SJSA1 (cell line): ENCODE measurements around the gene UBE2R2. TPM values are rescaled to one million over a fixed set of nuclear protein-coding genes. Genes with fewer than 3 reads are reported as not detected.
"Not testable (repeated sequence)": the region's sequence is repeated elsewhere in the genome, so short reads cannot be mapped to it uniquely, and the experiment has no call there.

ENCODE experiments used
- DNase-seq, 2 experiments: peaks; one replicate each; pipeline ENCODE4 v3.0.0-alpha.2; 2015 to 2020; ENCODE audit warnings: low spot score in 2 of 2, low read depth in 1 of 2
- H3K27ac ChIP-seq: fragments of 250-450 bp; sonication (Bioruptor Pico); 2 replicates; pipeline ENCODE4 v1.5.1; 2020; ENCODE audit warnings: mild to moderate bottlenecking, moderate library complexity
- H3K27me3 ChIP-seq: fragments of 250-450 bp; sonication (Bioruptor Pico); replicated peaks from 2 replicates; pipeline ENCODE4 v1.5.1; 2020; ENCODE audit warnings: mild to moderate bottlenecking, moderate library complexity
- H3K36me3 ChIP-seq: fragments of 250-450 bp; sonication (Bioruptor Pico); 2 replicates; pipeline ENCODE4 v1.5.1; 2020; ENCODE audit warnings: mild to moderate bottlenecking
- H3K4me1 ChIP-seq: fragments of 250-450 bp; sonication (Bioruptor Pico); replicated peaks from 2 replicates; pipeline ENCODE4 v1.6.1; 2021; ENCODE audit warnings: mild to moderate bottlenecking
- H3K4me3 ChIP-seq: fragments of 250-450 bp; sonication (Bioruptor Pico); 2 replicates; pipeline ENCODE4 v1.5.1; 2020; ENCODE audit warnings: mild to moderate bottlenecking
- H3K9me3 ChIP-seq: fragments of 250-450 bp; sonication (Bioruptor Pico); replicated peaks from 2 replicates; pipeline ENCODE4 v1.5.1; 2020; ENCODE audit warnings: mild to moderate bottlenecking
- total RNA-seq: library from RNA; depleted of rRNA; stranded (reverse); fragments of >200 nt; shearing (Covaris generic); gene quantifications from 2 replicates; pipeline ENCODE4 v1.2.3, GENCODE V29; 2014

The UBE2R2 gene
- total RNA-seq, 1 experiment from 2014 or later = 11.8 TPM

- Histone ChIP-seq H3K27me3 (no peaks in the 10 kb centered on the region), H3K4me3 (no peak overlapping the region), H3K4me1 (no peaks in the 10 kb centered on the region), H3K27ac (no peak overlapping the region), H3K36me3 (no peaks in the 10 kb centered on the region), H3K9me3 (no peaks in the 10 kb centered on the region)
- DNase-seq = no peak
These were observed 51.5 kb downstream of the UBE2R2 start for GRCh38 chr9:33868440-33868973.

- H3K4me1 ChIP-seq, DNase-seq, H3K4me3 ChIP-seq, H3K27ac ChIP-seq, H3K9me3 ChIP-seq, H3K36me3 ChIP-seq, H3K27me3 ChIP-seq: not testable (repeated sequence)
These were observed 52.3 kb downstream of the UBE2R2 start for GRCh38 chr9:33869243-33869642.

GRCh38 chr9:33877727-33878489, 60.9 kb downstream of the UBE2R2 start:
- Histone ChIP-seq H3K4me3 (no peak overlapping the region), H3K27ac (no peak overlapping the region), H3K36me3 (no peaks in the 10 kb centered on the region), H3K4me1 (no peaks in the 10 kb centered on the region), H3K9me3 (no peaks in the 10 kb centered on the region), H3K27me3 (no peaks in the 10 kb centered on the region)
- DNase-seq = no peak

- H3K9me3 ChIP-seq = no peaks in the 10 kb centered on the region
- H3K4me1 ChIP-seq = no peaks in the 10 kb centered on the region
- no peak overlapping the region for H3K27ac ChIP-seq
- no peaks in the 10 kb centered on the region for H3K36me3 ChIP-seq
- DNase-seq = no peak
- H3K4me3 ChIP-seq = no peak overlapping the region
- H3K27me3 ChIP-seq = no peaks in the 10 kb centered on the region
These were observed 61.9 kb downstream of the UBE2R2 start for GRCh38 chr9:33878691-33879366.

GRCh38 chr9:33880211-33881089, 63.5 kb downstream of the UBE2R2 start:
- no peak overlapping the region for H3K4me3 ChIP-seq
- no peaks in the 10 kb centered on the region for H3K27me3 ChIP-seq
- peaks cover 5% of the 10 kb centered on the region for H3K4me1 ChIP-seq
- H3K27ac ChIP-seq = no peak overlapping the region
- no peaks in the 10 kb centered on the region for H3K9me3 ChIP-seq
- no peak for DNase-seq
- H3K36me3 ChIP-seq = no peaks in the 10 kb centered on the region

- Histone ChIP-seq H3K27me3 (no peaks in the 10 kb centered on the region), H3K4me1 (peaks cover 5% of the 10 kb centered on the region), H3K36me3 (no peaks in the 10 kb centered on the region), H3K9me3 (no peaks in the 10 kb centered on the region), H3K27ac (no peak overlapping the region), H3K4me3 (no peak overlapping the region)
- no peak for DNase-seq
These were observed 64.7 kb downstream of the UBE2R2 start for GRCh38 chr9:33881635-33882034.

GRCh38 chr9:33884856-33885701, 68.1 kb downstream of the UBE2R2 start:
- no peak overlapping the region for H3K27ac ChIP-seq
- H3K4me1 ChIP-seq = peaks cover 5% of the 10 kb centered on the region
- no peaks in the 10 kb centered on the region for H3K27me3 ChIP-seq
- DNase-seq = peak; percentile 35 to 51
- no peak overlapping the region for H3K4me3 ChIP-seq
- peaks cover 2% of the 10 kb centered on the region; the same call in 1 of the 2 replicates for H3K36me3 ChIP-seq
- H3K9me3 ChIP-seq = no peaks in the 10 kb centered on the region

- Histone ChIP-seq H3K4me3 (no peak overlapping the region), H3K27ac (no peak overlapping the region), H3K9me3 (no peaks in the 10 kb centered on the region), H3K36me3 (peaks cover 2% of the 10 kb centered on the region; the same call in 1 of the 2 replicates), H3K4me1 (peaks cover 5% of the 10 kb centered on the region), H3K27me3 (no peaks in the 10 kb centered on the region)
- DNase-seq = no peak
These were observed 69.0 kb downstream of the UBE2R2 start for GRCh38 chr9:33885948-33886347.

- Histone ChIP-seq H3K9me3 (no peaks in the 10 kb centered on the region), H3K4me3 (no peak overlapping the region), H3K27me3 (no peaks in the 10 kb centered on the region), H3K4me1 (no peaks in the 10 kb centered on the region), H3K27ac (no peak overlapping the region), H3K36me3 (peaks cover 2% of the 10 kb centered on the region; the same call in 1 of the 2 replicates)
- DNase-seq = no peak
These were observed 76.9 kb downstream of the UBE2R2 start for GRCh38 chr9:33893861-33894260.

- no peaks in the 10 kb centered on the region for H3K9me3 ChIP-seq
- no peak overlapping the region for H3K4me3 ChIP-seq
- H3K36me3 ChIP-seq = no peaks in the 10 kb centered on the region
- no peaks in the 10 kb centered on the region for H3K27me3 ChIP-seq
- H3K27ac ChIP-seq = no peak overlapping the region
- DNase-seq = no peak
- no peaks in the 10 kb centered on the region for H3K4me1 ChIP-seq
These were observed 77.4 kb downstream of the UBE2R2 start for GRCh38 chr9:33894316-33894715.

GRCh38 chr9:33903157-33903780, 86.3 kb downstream of the UBE2R2 start:
- H3K27me3 ChIP-seq = no peaks in the 10 kb centered on the region
- no peak for DNase-seq
- peaks cover 3% of the 10 kb centered on the region; the same call in 1 of the 2 replicates for H3K36me3 ChIP-seq
- H3K4me1 ChIP-seq = no peaks in the 10 kb centered on the region
- no peak overlapping the region for H3K4me3 ChIP-seq
- no peaks in the 10 kb centered on the region for H3K9me3 ChIP-seq
- H3K27ac ChIP-seq = no peak overlapping the region

- no peak for DNase-seq
- Histone ChIP-seq H3K27me3 (no peaks in the 10 kb centered on the region), H3K27ac (no peak overlapping the region)
These were observed 88.2 kb downstream of the UBE2R2 start for GRCh38 chr9:33905137-33905536.

More at GRCh38 chr9:33905137-33905536, 88.2 kb downstream of the UBE2R2 start:
- Histone ChIP-seq H3K36me3 (no peaks in the 10 kb centered on the region), H3K4me1 (no peaks in the 10 kb centered on the region), H3K4me3 (no peak overlapping the region), H3K9me3 (no peaks in the 10 kb centered on the region)
